Ovary (tissue), 9 donors: ENCODE results near the gene NHS. TPM values are rescaled to one million over a fixed set of nuclear protein-coding genes. Genes with fewer than 3 reads are reported as not detected.

Source experiments
- DNase-seq, 5 donors: peaks; one replicate each; pipeline ENCODE4 v3.0.0-alpha.2; 2019 to 2020
- H3K27ac ChIP-seq, 2 donors: fragments of 200-600 bp; one replicate each; pipeline versions ENCODE4 v1.5.1 to v1.8.0; 2019 to 2022
- H3K27me3 ChIP-seq: fragments of 200-600 bp; one replicate; pipeline ENCODE4 v1.8.0; 2022
- H3K36me3 ChIP-seq: fragments of 200-600 bp; sonication (generic); one replicate; pipeline ENCODE4 v1.5.1; 2019
- H3K4me1 ChIP-seq: one replicate; pipeline ENCODE4 v1.8.1; 2013; ENCODE audit warnings: mild to moderate bottlenecking, moderate library complexity; ENCODE audit not compliant: insufficient read depth
- H3K4me3 ChIP-seq: fragments of 200-600 bp; sonication (generic); one replicate; pipeline ENCODE4 v1.5.1; 2017
- H3K9me3 ChIP-seq, 2 donors: fragments of 200-600 bp in 1 of 2; sonication (generic) in 1 of 2; one replicate each; pipeline versions ENCODE4 v1.5.1 to v1.8.1; 2013 to 2019; ENCODE audit warnings: mild to moderate bottlenecking in 1 of 2, moderate library complexity in 1 of 2
- EP300 ChIP-seq: sonication (generic); formaldehyde crosslinking; IDR thresholded peaks from one replicate; pipeline ENCODE4 v1.6.1; 2017; ENCODE audit warnings: antibody characterized with exemption
- POLR2A ChIP-seq: fragments of 450-650 bp; IDR thresholded peaks from one replicate; pipeline ENCODE4 v1.6.1; 2017; ENCODE audit warnings: antibody characterized with exemption, mild to moderate bottlenecking, moderate library complexity
- WGBS, 3 donors: extraction: QIAGEN DNeasy Blood & Tissue Kit in 1 of 3; methylation state at CpG; one replicate each; pipeline versions ENCODE4 v1.1.5 to v1.1.7; 2013 to 2017; 5-methylcytosine and 5-hydroxymethylcytosine counted together
- intact Hi-C, 4 donors: fragments of 100-400 bp; cut with DNase I; formaldehyde crosslinking; loops; one replicate each; pipeline versions ENCODE4 v1.11.0 to v1.15.1; 2022 to 2023
- polyA plus RNA-seq, 2 donors: library from polyadenylated mRNA; stranded (reverse); fragments of 200-250 nt in 1 of 2; fragments of 350-450 nt in 1 of 2; fragmentation: Illumina TruSeq in 1 of 2; extraction: RNeasy Lipid Tissue Mini Kit (QIAGEN cat#74804) in 1 of 2; gene quantifications; one replicate each; pipeline ENCODE4 v1.2.3, GENCODE V29; 2013 to 2014
- total RNA-seq, 7 donors: library from RNA; depleted of rRNA in 2 of 7; stranded (reverse); fragments of >200 nt in 2 of 7; fragmentation: NEBNext Ultra II Directional in 3 of 7; extraction: Animal tissue kit (Norgen Biotek cat#: 25700) in 3 of 7; gene quantifications; one replicate each; pipeline versions ENCODE4 v1.1.0 to v1.2.4, GENCODE V29; 2016 to 2023
- TF ChIP-seq, protein P1 (sequence below), 3 donors: fragments of 450-650 bp in 2 of 3; fragments of 200-600 bp in 1 of 3; IDR thresholded peaks; one replicate each; pipeline versions ENCODE4 v1.5.1 to v1.8.0; 2016 to 2022; ENCODE audit warnings: antibody characterized with exemption in 3 of 3, mild to moderate bottlenecking in 1 of 3
- donor health status: DM: no; HTN: no; CAD: no; lungs with moderate emphysema.
- donor health status: DM: no; HTN: no; CAD: no.
- donor health status: Bipolar disorder and iron deficiency.
- donor health status: DM: yes; HTN: yes; CAD: no.
- donor health status: DM: no; HTN: no; CAD: no.
- donor health status: DM: yes; HTN: yes; CAD: no.

NHS gene
- total and polyA plus RNA-seq, 9 donors = 2.3 to 9.5 (median 6.7) TPM

DNA sequence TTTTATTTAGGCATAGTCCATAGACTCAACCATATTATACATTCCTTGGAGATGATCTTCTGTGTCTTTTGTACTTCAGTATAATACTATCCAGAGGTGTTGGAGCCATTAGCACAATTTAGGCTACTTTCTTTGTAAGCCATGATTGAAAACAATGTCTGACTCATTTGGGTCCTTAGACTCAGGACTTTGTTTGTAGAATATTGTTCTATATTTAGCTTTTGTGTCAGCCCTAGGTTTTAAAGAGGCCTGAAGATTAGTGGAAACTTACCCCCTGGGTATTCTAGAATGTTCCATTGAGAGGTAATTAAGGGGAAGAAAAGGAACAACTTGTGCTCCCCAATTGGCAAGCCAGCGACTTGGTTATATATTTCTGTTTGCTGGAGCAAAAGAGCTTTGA, 217.1 kb downstream of the NHS start:
- TF ChIP-seq POLR2A (no peak), EP300 (no peak)
- TF ChIP-seq, protein P1, sequence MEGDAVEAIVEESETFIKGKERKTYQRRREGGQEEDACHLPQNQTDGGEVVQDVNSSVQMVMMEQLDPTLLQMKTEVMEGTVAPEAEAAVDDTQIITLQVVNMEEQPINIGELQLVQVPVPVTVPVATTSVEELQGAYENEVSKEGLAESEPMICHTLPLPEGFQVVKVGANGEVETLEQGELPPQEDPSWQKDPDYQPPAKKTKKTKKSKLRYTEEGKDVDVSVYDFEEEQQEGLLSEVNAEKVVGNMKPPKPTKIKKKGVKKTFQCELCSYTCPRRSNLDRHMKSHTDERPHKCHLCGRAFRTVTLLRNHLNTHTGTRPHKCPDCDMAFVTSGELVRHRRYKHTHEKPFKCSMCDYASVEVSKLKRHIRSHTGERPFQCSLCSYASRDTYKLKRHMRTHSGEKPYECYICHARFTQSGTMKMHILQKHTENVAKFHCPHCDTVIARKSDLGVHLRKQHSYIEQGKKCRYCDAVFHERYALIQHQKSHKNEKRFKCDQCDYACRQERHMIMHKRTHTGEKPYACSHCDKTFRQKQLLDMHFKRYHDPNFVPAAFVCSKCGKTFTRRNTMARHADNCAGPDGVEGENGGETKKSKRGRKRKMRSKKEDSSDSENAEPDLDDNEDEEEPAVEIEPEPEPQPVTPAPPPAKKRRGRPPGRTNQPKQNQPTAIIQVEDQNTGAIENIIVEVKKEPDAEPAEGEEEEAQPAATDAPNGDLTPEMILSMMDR (IDR thresholded peaks at IDR 0.05) = no peak
- Histone ChIP-seq H3K27ac (peak overlapping the region in 1 of 2 donors; percentile 1), H3K4me3 (no peak overlapping the region), H3K36me3 (no peaks in the 10 kb centered on the region), H3K27me3 (no peaks in the 10 kb centered on the region), H3K9me3 (no peaks in the 10 kb centered on the region), H3K4me1 (peaks cover 3% of the 10 kb centered on the region)
- DNase-seq = no peak
- intact Hi-C loops = loop anchor here in 2 of 4 donors (5.0 to 10.0 kb wide), 3 partner anchors 217 to 350 kb away; partner anchors contain the start of gene NHS (in 1 of the 2)
- 7 to 25% (median 14%) methylated on average over 1 of the region's 1 CpG for WGBS, 3 donors

DNA sequence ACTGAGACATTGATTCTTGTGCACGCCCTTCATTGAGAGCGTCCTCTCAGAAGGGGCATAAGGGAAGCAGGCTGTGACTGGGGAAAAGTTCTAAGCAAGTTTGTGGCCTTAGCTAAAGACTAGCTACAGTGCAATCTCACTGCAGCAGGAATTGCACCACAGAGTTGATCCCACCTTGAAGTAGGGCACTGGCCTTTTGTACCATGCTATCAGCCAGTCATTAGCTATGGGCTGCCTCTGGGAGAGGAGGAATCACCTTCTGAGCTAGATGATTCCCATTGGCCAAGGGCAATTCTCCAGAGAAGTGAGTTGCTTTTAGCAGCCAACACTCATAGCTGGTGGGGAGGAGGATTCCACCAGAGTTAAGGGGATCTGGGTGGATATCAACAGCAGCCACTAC, 219.7 kb downstream of the NHS start:
- H3K27me3 ChIP-seq = no peaks in the 10 kb centered on the region
- TF ChIP-seq EP300 (no peak), POLR2A (no peak)
- TF ChIP-seq, protein P1 (IDR thresholded peaks at IDR 0.05) = no peak
- no peak overlapping the region for H3K27ac ChIP-seq
- intact Hi-C loops = loop anchor here in 2 of 4 donors (5.0 to 10.0 kb wide), 4 partner anchors 220 to 352 kb away; partner anchors contain the start of gene NHS (in 1 of the 2)
- no peaks in the 10 kb centered on the region for H3K9me3 ChIP-seq
- no peak overlapping the region for H3K4me3 ChIP-seq
- no peak for DNase-seq
- H3K4me1 ChIP-seq = peaks cover 7% of the 10 kb centered on the region
- WGBS, 3 donors = 86 to 95% (median 91%) methylated on average over 2 of the region's 2 CpGs
- no peaks in the 10 kb centered on the region for H3K36me3 ChIP-seq

DNA sequence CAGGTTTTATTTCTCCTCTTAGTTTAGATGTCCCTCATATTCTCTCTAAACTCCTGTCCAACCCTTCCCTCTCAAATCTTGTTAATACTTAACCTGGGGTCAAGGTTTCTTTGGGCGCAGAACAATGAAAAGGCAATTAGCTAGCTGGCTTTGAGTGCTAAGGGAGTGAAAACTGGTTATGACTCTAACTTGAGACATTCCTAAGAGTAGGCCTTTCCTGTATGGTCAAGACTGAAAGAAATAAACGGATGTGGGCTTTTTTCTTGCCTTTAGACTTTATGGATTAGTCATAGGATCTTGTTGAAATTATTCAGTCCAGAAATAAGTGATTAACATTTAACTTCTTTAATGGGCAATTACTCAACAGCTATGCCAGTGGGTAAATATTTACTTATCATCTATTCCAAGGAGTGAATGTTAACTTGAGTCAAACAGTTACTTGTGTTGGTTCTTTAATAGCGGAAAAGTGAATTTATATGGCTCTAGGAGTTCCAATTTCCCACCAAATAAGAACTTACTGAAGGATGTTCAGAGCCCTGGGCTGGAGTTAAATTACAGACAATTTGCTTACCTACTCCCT, 220.5 kb downstream of the NHS start:
- H3K36me3 ChIP-seq = no peaks in the 10 kb centered on the region
- H3K4me3 ChIP-seq = no peak overlapping the region
- no peak for DNase-seq
- H3K4me1 ChIP-seq = peaks cover 7% of the 10 kb centered on the region
- no peaks in the 10 kb centered on the region for H3K27me3 ChIP-seq
- intact Hi-C loops = loop anchor here in 1 of 4 donors (5.0 to 10.0 kb wide), 3 partner anchors 221 to 351 kb away; partner anchors contain the start of gene NHS
- H3K27ac ChIP-seq = no peak overlapping the region
- TF ChIP-seq EP300 (no peak), POLR2A (no peak)
- TF ChIP-seq, protein P1 (IDR thresholded peaks at IDR 0.05) = no peak
- H3K9me3 ChIP-seq = no peaks in the 10 kb centered on the region
- 54 to 56% (median 55%) methylated on average over 3 of the region's 3 CpGs for WGBS, 3 donors

DNA sequence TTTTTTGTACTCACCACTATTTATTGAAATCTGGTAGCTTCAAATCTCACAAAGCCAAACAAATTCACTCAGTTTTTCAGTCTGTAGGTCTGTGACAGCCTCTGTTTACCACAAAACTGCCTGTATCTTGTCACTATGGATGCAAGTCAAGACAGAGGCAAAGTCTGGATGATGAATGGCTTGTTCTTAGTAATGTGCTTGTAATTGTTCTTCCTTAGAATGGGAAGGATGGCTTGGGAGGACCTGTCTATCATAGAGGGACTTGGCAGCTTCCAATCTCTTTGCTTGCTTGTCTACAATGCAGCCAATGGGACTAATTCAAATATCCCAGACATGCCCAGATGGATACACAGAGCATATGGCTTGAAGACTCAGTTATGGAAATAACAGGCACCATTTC, 221.1 kb downstream of the NHS start:
- Histone ChIP-seq H3K27me3 (no peaks in the 10 kb centered on the region), H3K36me3 (no peaks in the 10 kb centered on the region), H3K27ac (no peak overlapping the region), H3K9me3 (no peaks in the 10 kb centered on the region), H3K4me3 (no peak overlapping the region), H3K4me1 (peaks cover 7% of the 10 kb centered on the region)
- no peak for DNase-seq
- intact Hi-C loops = loop anchor here in 1 of 4 donors (5.0 to 10.0 kb wide), 3 partner anchors 221 to 351 kb away; partner anchors contain the start of gene NHS
- TF ChIP-seq EP300 (no peak), POLR2A (no peak)
- TF ChIP-seq, protein P1 (IDR thresholded peaks at IDR 0.05) = no peak
